BE2C (cell line): ENCODE measurements around the gene SH2D1B.

ENCODE experiments used
- DNase-seq: peaks from one replicate; pipeline ENCODE4 v3.0.0-alpha.2; 2020
- H3K27me3 ChIP-seq: fragments of 250-450 bp; sonication (Bioruptor Pico); 2 replicates; pipeline ENCODE4 v1.5.1; 2020; ENCODE audit warnings: mild to moderate bottlenecking
- H3K36me3 ChIP-seq: fragments of 250-450 bp; sonication (Bioruptor Pico); 2 replicates; pipeline ENCODE4 v1.5.1; 2020; ENCODE audit warnings: mild to moderate bottlenecking
- H3K4me1 ChIP-seq: fragments of 250-450 bp; sonication (Bioruptor Pico); 2 replicates; pipeline ENCODE4 v1.5.1; 2020
- H3K4me3 ChIP-seq: 2 replicates; pipeline ENCODE4 v1.5.1; 2011; ENCODE audit warnings: low read depth, low read length
- H3K9me3 ChIP-seq: fragments of 250-450 bp; sonication (Bioruptor Pico); 2 replicates; pipeline ENCODE4 v1.5.1; 2020
- CTCF ChIP-seq: IDR thresholded peaks from 2 replicates; pipeline ENCODE4 v1.5.1; 2012; ENCODE audit warnings: mild to moderate bottlenecking, low read depth, low read length

Gene SH2D1B

GRCh38 chr1:162347281-162347680 is 64.7 kb downstream of the SH2D1B start:
- H3K4me1 ChIP-seq = no peaks in the 10 kb centered on the region
- no peak overlapping the region for H3K4me3 ChIP-seq
- H3K27me3 ChIP-seq = no peaks in the 10 kb centered on the region
- no peak for DNase-seq
- TF ChIP-seq CTCF = no peak
- no peaks in the 10 kb centered on the region for H3K36me3 ChIP-seq
- no peaks in the 10 kb centered on the region for H3K9me3 ChIP-seq
